Muscle of back (tissue), 11 donors: ENCODE results near the gene CELF2. TPM values are rescaled to one million over a fixed set of nuclear protein-coding genes. Genes with fewer than 3 reads are reported as not detected.

Experiments used
- DNase-seq, 3 donors: peaks; one replicate each; pipeline versions ENCODE4 v3.0.0 to v3.0.0-alpha.2; 2013
- polyA plus RNA-seq, 10 donors: library from polyadenylated mRNA; unstranded; fragments of 120-200 nt; gene quantifications; one replicate each; pipeline ENCODE4 v1.2.1, GENCODE V29; 2013; ENCODE audit not compliant: insufficient read length in 10 of 10

Gene CELF2
- polyA plus RNA-seq, 10 donors, result 56.5 to 83.2 (median 67.5) TPM

DNA sequence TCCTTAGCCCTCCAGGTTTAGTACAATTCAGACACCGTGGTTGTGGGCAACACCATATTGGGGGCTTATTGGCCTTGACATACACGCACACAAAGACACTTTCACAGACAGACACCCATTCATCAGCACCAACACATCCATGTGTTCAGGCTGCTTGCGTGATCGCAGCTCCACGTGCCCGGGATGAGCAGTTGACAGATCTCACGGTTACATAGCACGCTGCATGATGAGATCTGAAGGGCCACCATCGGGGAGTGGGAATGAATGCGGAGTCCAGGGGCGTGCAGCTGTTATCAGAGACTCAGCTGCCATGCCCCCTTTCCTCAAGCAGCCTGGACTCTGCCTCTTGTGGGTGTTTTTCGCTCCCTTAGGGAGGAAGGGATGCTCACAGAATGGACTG is 308.6 kb downstream of the CELF2 start:
- DNase-seq, result no peak

- DNase-seq, result no peak
These were observed 309.4 kb downstream of the CELF2 start for GRCh38 chr10:11326913-11327616.

DNA sequence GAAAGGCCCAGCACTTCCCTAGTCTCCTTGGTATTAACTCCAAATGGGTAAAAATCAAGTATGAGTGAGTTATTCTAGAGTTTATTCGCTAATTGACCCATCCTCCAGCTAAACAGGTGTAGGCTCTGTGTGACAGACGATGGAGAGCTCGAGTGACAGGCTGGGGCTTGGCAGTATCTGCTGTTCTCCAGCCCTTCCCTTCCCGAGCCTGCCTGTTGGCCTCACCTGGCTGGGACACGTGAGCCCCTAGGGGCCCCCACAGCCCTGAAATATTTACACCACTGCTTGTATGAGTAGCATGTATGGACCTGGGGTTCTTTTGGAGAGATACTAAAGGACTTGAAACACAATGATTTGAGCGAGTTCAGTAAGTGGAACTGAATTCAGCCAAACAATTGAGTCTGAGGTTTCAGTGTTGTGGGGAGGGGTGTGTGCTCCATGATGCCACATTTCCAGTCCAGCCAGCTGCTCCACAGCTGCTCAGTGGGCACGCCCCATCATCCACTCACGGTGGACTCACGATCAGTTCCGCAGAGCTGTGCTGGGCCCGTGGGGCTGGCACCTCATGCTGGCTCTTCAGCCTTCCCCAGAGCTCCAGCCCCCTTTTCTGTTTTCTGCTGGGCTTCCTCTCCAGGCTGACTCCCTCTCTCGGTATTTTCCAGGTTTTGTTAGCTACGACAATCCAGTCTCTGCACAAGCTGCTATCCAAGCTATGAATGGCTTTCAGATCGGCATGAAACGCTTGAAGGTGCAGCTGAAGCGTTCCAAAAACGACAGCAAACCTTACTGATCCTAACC is 310.8 kb downstream of the CELF2 start:
- DNase-seq, result peak; percentile 49 to 74 (median 49)

DNA sequence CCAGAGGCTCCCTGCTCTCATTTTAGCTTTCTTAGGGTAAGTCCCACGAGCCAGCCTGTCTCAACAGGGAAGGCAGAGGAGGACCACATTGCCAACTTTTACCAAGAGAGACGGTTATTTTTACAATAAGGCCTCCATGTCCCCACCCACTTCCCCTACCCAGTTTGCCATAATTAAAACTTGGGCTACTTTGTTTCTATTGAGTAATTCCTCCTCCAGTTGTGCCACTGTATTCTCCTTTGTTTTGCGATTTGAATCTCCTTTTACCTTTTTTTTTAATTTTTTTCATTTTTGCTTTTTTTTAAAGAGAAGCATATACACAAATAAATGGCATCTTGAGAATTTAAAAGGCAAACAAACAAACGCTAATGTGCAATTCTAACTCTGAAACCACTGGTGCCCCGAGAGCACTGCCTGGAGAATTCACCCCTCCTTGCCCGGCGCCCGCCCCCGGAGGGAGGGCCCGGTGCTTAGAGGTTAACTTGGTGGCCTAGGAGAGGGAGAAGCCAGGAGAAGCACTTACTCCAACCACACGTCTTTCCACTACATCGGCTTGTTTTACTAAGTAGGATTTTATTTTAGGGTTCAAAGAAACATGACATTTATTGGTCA is 311.5 kb downstream of the CELF2 start:
- no peak for DNase-seq

DNA sequence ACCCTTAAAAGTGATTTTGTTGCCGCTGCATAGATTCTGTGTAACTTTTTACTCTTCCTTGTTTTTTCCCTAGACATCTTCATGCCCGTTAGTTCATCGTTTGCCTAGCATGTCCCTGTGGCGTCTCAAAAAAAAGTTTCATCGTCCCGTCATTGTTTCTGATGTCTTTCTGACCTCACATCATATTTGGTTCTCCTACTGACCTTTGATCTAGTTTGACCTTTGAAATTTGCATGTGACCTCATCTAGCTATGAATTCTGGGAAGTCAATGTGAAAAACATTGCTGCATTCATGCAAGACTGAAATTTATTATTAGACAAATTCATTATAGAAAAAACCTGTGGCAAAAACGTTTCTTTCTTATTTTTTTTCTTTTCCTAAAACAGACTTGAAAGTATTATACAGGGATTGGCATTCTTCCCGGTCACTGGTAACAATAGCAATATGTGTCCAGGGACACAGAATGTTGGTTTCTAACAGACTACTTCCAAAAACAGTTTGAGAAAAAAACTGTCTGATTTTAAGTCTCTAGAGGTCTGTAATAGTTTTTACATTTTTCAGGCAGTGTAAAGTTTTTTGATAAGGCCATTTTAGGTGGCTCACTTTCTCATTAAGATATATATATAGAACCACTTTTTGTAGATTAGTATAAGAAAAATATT is 312.8 kb downstream of the CELF2 start:
- peak; percentile 52 to 79 (median 71) for DNase-seq

- DNase-seq, result no peak
These were observed 313.4 kb downstream of the CELF2 start for GRCh38 chr10:11331046-11331577.

GRCh38 chr10:11331726-11332125 is 314.1 kb downstream of the CELF2 start:
- DNase-seq, result peak in 1 of 3 donors; percentile 61

- no peak for DNase-seq
These were observed 315.2 kb downstream of the CELF2 start for GRCh38 chr10:11332846-11333245.

- DNase-seq, result no peak
These were observed 316.8 kb downstream of the CELF2 start for GRCh38 chr10:11334436-11334835.

GRCh38 chr10:11335167-11335652 is 317.5 kb downstream of the CELF2 start:
- no peak for DNase-seq

- no peak for DNase-seq
These were observed 318.3 kb downstream of the CELF2 start for GRCh38 chr10:11335881-11336430.

- no peak for DNase-seq
These were observed 319.1 kb downstream of the CELF2 start for GRCh38 chr10:11336722-11337162.

DNA sequence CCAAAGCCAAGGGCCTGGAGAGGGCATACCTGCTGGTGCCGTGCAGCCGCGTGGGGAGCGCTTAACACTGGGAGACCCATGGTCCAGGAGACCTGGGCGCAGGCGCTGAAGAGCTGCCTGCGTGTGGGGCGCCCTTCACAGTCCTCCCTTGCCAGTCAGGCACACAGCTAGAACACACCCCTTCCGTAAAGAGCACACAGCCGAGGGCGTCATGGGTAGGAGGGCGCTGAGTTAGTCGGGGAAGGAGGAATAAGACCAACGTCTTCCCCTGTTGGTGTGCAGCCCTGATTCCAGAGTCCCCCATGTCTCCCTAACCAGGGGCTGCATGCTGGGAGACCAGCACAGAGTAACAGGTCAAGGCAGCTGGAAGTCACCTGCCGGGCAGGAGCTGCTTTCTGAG is 319.8 kb downstream of the CELF2 start:
- DNase-seq, result no peak

- DNase-seq, result no peak
These were observed 320.6 kb downstream of the CELF2 start for GRCh38 chr10:11338160-11338844.

DNA sequence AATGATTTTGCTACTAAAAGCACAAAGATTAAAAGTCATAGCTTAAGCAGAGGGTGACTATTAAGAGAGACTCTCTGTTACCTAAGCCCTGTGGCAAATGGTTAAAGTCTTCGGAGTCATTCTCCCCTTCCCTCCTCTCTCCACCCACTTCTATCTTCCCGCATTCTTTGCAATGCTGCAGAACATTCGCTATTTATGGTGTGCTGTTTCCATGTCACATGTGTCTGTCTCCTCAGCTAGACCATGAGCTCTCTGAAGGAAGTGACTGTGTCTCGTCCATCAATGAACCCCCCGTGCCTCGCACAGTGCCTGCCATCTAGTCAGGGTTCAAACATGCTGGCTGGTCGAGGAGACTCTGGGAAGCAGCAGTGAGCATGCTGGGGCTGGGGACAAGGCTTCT is 321.3 kb downstream of the CELF2 start:
- DNase-seq, result no peak

DNA sequence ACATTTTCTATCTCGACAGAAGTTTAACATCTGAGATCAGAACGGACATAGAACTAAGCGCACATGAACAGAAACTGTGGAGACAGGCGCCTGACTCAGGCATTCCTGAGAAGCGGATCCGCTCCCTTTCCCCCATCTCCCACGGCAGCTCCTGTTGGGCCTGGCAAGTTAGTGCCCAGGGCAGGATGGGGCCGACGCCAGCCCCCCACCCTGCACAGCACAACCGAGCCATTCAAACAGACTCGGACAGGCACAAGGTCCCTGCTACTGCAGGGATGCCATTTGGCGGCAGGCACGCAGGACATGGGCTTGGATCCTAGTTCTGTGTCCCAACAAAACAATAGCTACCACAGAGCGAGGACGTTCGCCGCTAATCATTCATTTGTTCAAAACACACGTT is 322.0 kb downstream of the CELF2 start:
- no peak for DNase-seq

DNA sequence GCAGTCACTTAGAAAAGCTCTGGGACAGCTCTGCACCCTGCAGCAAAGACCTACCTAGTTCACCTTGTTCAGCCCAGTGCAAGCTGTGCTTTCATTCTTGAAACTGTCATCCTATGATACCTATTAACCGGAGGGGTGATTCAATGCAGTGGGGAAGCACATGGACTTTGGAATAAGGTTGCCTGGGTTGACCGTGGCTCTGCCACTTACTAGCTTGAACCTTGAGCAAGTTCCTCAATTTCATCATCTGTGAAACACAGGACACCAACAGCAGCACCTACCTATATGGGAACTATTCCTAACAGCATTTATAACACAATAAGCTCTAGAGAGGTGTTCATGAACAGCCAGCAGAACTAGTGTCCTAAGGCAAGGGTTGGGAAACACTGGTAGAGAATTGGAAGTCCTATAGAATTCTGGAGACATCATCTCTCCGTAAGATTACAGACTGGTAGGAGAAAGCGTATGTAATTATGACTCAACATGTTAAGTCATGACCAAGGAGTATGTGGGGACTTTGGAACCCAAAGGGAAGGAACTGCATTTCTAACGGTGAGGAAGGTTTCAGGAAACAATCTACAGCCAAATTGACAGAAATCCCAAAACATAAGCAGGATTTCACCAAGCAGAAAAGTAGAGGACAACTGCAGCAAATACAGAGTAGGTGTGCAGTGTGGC is 323.8 kb downstream of the CELF2 start:
- no peak for DNase-seq

GRCh38 chr10:11344081-11344480 is 326.4 kb downstream of the CELF2 start:
- DNase-seq, result no peak

DNA sequence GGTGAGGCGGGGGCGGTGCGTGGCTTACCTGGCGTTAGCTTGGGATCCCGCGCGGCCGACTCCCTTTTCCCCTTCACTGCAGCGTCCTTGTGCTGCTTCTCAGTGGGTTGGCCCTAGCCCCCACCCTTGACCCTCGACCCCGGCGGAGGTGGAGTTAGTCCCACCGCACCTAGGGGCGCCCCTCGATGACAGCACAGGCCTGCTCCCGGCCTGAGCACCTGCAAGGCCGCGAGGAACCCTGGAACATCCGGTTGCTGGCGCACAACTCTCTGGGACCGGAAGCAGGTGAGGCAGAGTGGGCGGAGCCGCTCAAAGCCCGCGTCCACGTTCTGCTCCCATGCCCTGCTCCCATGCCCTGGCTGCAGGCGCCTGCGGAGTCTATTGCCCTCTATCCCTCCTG is 326.9 kb downstream of the CELF2 start:
- DNase-seq, result no peak
